ENCODE data around the gene HDAC9. TPM values are rescaled to one million over a fixed set of nuclear protein-coding genes. Genes with fewer than 3 reads are reported as not detected.

The HDAC9 gene
- total RNA-seq, 1 experiment from 2014 or later, result 4.3 TPM

- TF ChIP-seq SRF (IDR thresholded peaks at IDR 0.05; ENCODE audit: low read depth), result no peak
- no peak for TF ChIP-seq EGR1 (IDR thresholded peaks at IDR 0.05; ENCODE audit: low read depth)
- no peak for TF ChIP-seq EZH2 (IDR thresholded peaks at IDR 0.05)
- TF ChIP-seq ZFX (IDR thresholded peaks at IDR 0.05), result no peak
- TF ChIP-seq SP1 (IDR thresholded peaks at IDR 0.05; ENCODE audit: low read depth), result no peak
- no peak for TF ChIP-seq FOSL1 (IDR thresholded peaks at IDR 0.05; ENCODE audit: low read depth)
- no peak for TF ChIP-seq ELF1 (IDR thresholded peaks at IDR 0.05; ENCODE audit: borderline replicate concordance, low read depth)
- no peak for TF ChIP-seq POLR2A (IDR thresholded peaks at IDR 0.05; ENCODE audit: borderline replicate concordance, extremely low read depth, insufficient read depth, insufficient read length)
- TF ChIP-seq ZBTB33 (IDR thresholded peaks at IDR 0.05; ENCODE audit: extremely low read depth, insufficient replicate concordance, low read length), result no peak
- TF ChIP-seq MAX (IDR thresholded peaks at IDR 0.05), result no peak
- TF ChIP-seq TCF7L2 (IDR thresholded peaks at IDR 0.05; ENCODE audit: borderline replicate concordance, extremely low read depth, insufficient read depth, insufficient read length), result no peak
- TF ChIP-seq ATF3 (IDR thresholded peaks at IDR 0.05), result no peak
- no peak for TF ChIP-seq ZNF274 (IDR thresholded peaks at IDR 0.05; ENCODE audit: low read depth, low read length)
- no peak for TF ChIP-seq YY1 (IDR thresholded peaks at IDR 0.05; ENCODE audit: extremely low read depth, insufficient replicate concordance, low read depth, low read length)
- no peak for TF ChIP-seq CBX3 (IDR thresholded peaks at IDR 0.05; ENCODE audit: low read depth)
- Histone ChIP-seq H3K27me3 (ENCODE audit: insufficient read depth, low read length) (no peaks in the 10 kb centered on the region), H3K4me1 (ENCODE audit: control insufficient read depth in 1 of 2, insufficient read depth in 2 of 2, low read length in 2 of 2) (no peaks in the 10 kb centered on the region), H4K20me1 (ENCODE audit: insufficient read depth) (no peaks in the 10 kb centered on the region), H3K79me2 (ENCODE audit: insufficient read depth, low read length) (no peaks in the 10 kb centered on the region), H3K27ac (ENCODE audit: low read depth, low read length) (no peak overlapping the region), H3K9me2 (ENCODE audit: insufficient read depth) (no peaks in the 10 kb centered on the region), H3K4me3 (replicated peaks in 1 of 2; ENCODE audit: low read depth in 1 of 2, low read length in 2 of 2) (no peak overlapping the region), H3K4me2 (ENCODE audit: low read length) (no peak overlapping the region), H3K9ac (ENCODE audit: low read length) (no peak overlapping the region), H3K36me3 (ENCODE audit: control insufficient read depth in 1 of 2, insufficient read depth in 2 of 2, low read length in 2 of 2) (no peaks in the 10 kb centered on the region), H3K9me3 (ENCODE audit: control insufficient read depth in 1 of 2, insufficient read depth in 1 of 2, low read depth in 1 of 2, low read length in 2 of 2) (no peaks in the 10 kb centered on the region), H2AFZ (ENCODE audit: low read depth, low read length, poor library complexity, severe bottlenecking) (no peak overlapping the region)
- POLR2A ChIA-PET, result no interaction called here
- CTCF ChIA-PET, result no interaction called here
- DNase-seq (ENCODE audit: low read depth, low spot score) (no peak), ATAC-seq (no peak)
- RAD21 ChIA-PET (ENCODE audit: low non-redundant PET in 1 of 2, low total read pairs in 2 of 2, uncharacterized antibody in 2 of 2, unreplicated experiment in 2 of 2), result no interaction called here
- no TSS peak for BruUV-seq (replicated peaks)
- intact Hi-C loops (cut with micrococcal nuclease), result no loop called here
These were observed 63.4 kb downstream of the HDAC9 start for GRCh38 chr7:18558910-18559309.
